K562 (cell line): ENCODE results near the gene KRTAP4-5. TPM values are rescaled to one million over a fixed set of nuclear protein-coding genes. Genes with fewer than 3 reads are reported as not detected.
"Not testable (repeated sequence)": the region's sequence is repeated elsewhere in the genome, so short reads cannot be mapped to it uniquely, and the experiment has no call there.

Experiments
- ATAC-seq: fragments of 200-7000 bp; cut with Tn5 transposase; 3 replicates; pipeline ENCODE4 v1.9.1; 2020; ENCODE audit warnings: moderate library complexity
- BruUV-seq: library from RNA; stranded (reverse); fragments of 400-500 nt; replicated peaks from 2 replicates; lab custom pipeline; 2021; lab: Mats Ljungman, UMichigan
- CTCF ChIA-PET: fragments of 300-600 bp; formaldehyde crosslinking; extraction: SDS; loops from one replicate; lab custom pipeline; 2021; ENCODE audit warnings: low intra/inter-chr PET ratio; lab: Yijun Ruan, JAX
- POLR2A ChIA-PET: fragments of 300-600, 350-650 bp; sonication (Branson Sonifier 250); formaldehyde crosslinking; extraction: SDS; loops from one replicate; lab custom pipeline; 2021; ENCODE audit warnings: antibody characterized with exemption, inconsistent platforms; lab: Yijun Ruan, JAX
- DNase-seq, 4 experiments: peaks; one replicate each; pipeline versions ENCODE4 v3.0.0 to v3.0.0-alpha.2; 2011 to 2018; ENCODE audit warnings: low spot score in 3 of 4, mixed read lengths in 3 of 4; ENCODE audit errors: extremely low read depth in 1 of 4
- FAIRE-seq: peaks from 2 replicates; lab custom pipeline; 2011; peaks lifted over from hg19 to GRCh38; lab: Jason Lieb, UNC
- H2AFZ ChIP-seq: 2 replicates; pipeline ENCODE4 v1.6.0; 2011; ENCODE audit warnings: low read depth, low read length, control low read depth, inconsistent platforms
- H3K27ac ChIP-seq: fragments of 200-600 bp; 3 replicates; pipeline ENCODE4 v1.8.0; 2011; ENCODE audit warnings: low read depth, mild to moderate bottlenecking, control low read depth, inconsistent platforms, low read length, moderate library complexity, mixed read lengths; ENCODE audit errors: extremely low read depth
- H3K27me3 ChIP-seq, 2 experiments: fragments of 300-600 bp in 1 of 2; 2 replicates in 1 of 2; 3 replicates in 1 of 2; pipeline versions ENCODE4 v1.6.0 to v1.8.0; 2011; ENCODE audit warnings: inconsistent platforms in 2 of 2, low read length in 2 of 2, mild to moderate bottlenecking in 1 of 2, mixed read lengths in 1 of 2, moderate library complexity in 1 of 2; ENCODE audit not compliant: control insufficient read depth in 2 of 2, insufficient read depth in 2 of 2
- H3K36me3 ChIP-seq: fragments of 300-600 bp; 3 replicates; pipeline ENCODE4 v1.8.0; 2011; ENCODE audit warnings: mild to moderate bottlenecking, low read length, inconsistent platforms; ENCODE audit not compliant: control insufficient read depth, insufficient read depth
- H3K4me1 ChIP-seq, 2 experiments: fragments of 200-600 bp in 1 of 2; replicated peaks in 1 of 2; 2 replicates in 1 of 2; 3 replicates in 1 of 2; pipeline versions ENCODE4 v1.5.1 to v1.8.0; 2011; ENCODE audit warnings: inconsistent platforms in 2 of 2, low read length in 2 of 2, mild to moderate bottlenecking in 1 of 2, mixed read lengths in 1 of 2, moderate library complexity in 1 of 2; ENCODE audit not compliant: control insufficient read depth in 2 of 2, insufficient read depth in 2 of 2
- H3K4me2 ChIP-seq: 2 replicates; pipeline ENCODE4 v1.6.1; 2011; ENCODE audit warnings: low read length, control low read depth, inconsistent platforms, mixed read lengths; ENCODE audit not compliant: insufficient read depth
- H3K4me3 ChIP-seq: fragments of 200-600 bp; sonication (generic), shearing (Covaris generic); 2 replicates; pipeline ENCODE4 v1.5.1; 2016; ENCODE audit warnings: control low read depth, inconsistent platforms
- H3K79me2 ChIP-seq: fragments of 200-600 bp; 3 replicates; pipeline ENCODE4 v1.8.0; 2011; ENCODE audit warnings: low read length, inconsistent platforms; ENCODE audit not compliant: control insufficient read depth, insufficient read depth
- H3K9ac ChIP-seq, 2 experiments: 2 replicates each; pipeline versions ENCODE4 v1.6.0 to v1.6.1; 2011; ENCODE audit warnings: low read depth in 2 of 2, low read length in 2 of 2, control low read depth in 1 of 2, inconsistent platforms in 1 of 2, mild to moderate bottlenecking in 1 of 2, mixed read lengths in 1 of 2; ENCODE audit not compliant: insufficient read depth in 1 of 2
- H3K9me1 ChIP-seq: one replicate; pipeline ENCODE4 v1.6.0; 2011; ENCODE audit warnings: inconsistent platforms, mild to moderate bottlenecking, low read length, moderate library complexity; ENCODE audit not compliant: control insufficient read depth, insufficient read depth
- H3K9me3 ChIP-seq: replicated peaks from 2 replicates; pipeline ENCODE4 v1.5.1; 2011; ENCODE audit warnings: low read depth, low read length, inconsistent platforms; ENCODE audit not compliant: control insufficient read depth, insufficient read depth
- H4K20me1 ChIP-seq: replicated peaks from 2 replicates; pipeline ENCODE4 v1.6.1; 2011; ENCODE audit warnings: low read length, inconsistent platforms, mixed read lengths; ENCODE audit not compliant: control insufficient read depth, insufficient read depth
- EP400 ChIP-seq: fragments of 450-650 bp; IDR thresholded peaks from 2 replicates; pipeline ENCODE4 v1.6.1; 2017; ENCODE audit warnings: antibody characterized with exemption, mild to moderate bottlenecking, moderate library complexity
- ETV5 ChIP-seq: sonication (generic); formaldehyde crosslinking; IDR thresholded peaks from 2 replicates; pipeline ENCODE4 v1.4.0; 2020; ENCODE audit warnings: low read depth, mild to moderate bottlenecking, missing genetic modification reagents
- STAT5B ChIP-seq: fragments of 250-450 bp; sonication (Bioruptor Pico); IDR thresholded peaks from 2 replicates; pipeline ENCODE4 v1.8.0; 2021; ENCODE audit warnings: mild to moderate bottlenecking, inconsistent platforms
- WGBS: fragments of 100-300 bp; shearing (Covaris generic); methylation state at CpG from one replicate; pipeline ENCODE4 v1.1.6; 2016; ENCODE audit warnings: low coverage, mixed read lengths; ENCODE audit not compliant: insufficient coverage; ENCODE audit errors: missing lambda C conversion rate; 5-methylcytosine and 5-hydroxymethylcytosine counted together
- in situ Hi-C: fragments of 300-500 bp; cut with MboI; formaldehyde crosslinking; loops from 4 replicates; pipeline ENCODE4 v1.15.0; 2018; ENCODE audit warnings: inconsistent platforms, mixed read lengths
- intact Hi-C: fragments of 100-400 bp; cut with micrococcal nuclease; formaldehyde crosslinking; loops from 2 replicates; pipeline ENCODE4 v1.14.2; 2022
- polyA plus RNA-seq, 8 experiments: library from polyadenylated mRNA; depleted of rRNA in 4 of 8; stranded (reverse) in 5 of 8; unstranded in 3 of 8; fragments of >200 nt; fragmentation: Nextera tagmentation in 2 of 8; fragmentation: Illumina TruSeq in 1 of 8; extraction: Ambion mirVana in 2 of 8; extraction: Trizol in 1 of 8; gene quantifications; 2 replicates each; pipeline versions ENCODE4 v1.2.1 to v1.2.3, GENCODE V29; 2011 to 2014; ENCODE audit warnings: inconsistent platforms in 1 of 8, missing spikeins in 1 of 8
- total RNA-seq, 7 experiments: library from RNA; depleted of rRNA in 6 of 7; stranded (reverse); fragments of >200 nt in 6 of 7; fragmentation: Illumina TruSeq in 2 of 7; extraction: Trizol in 2 of 7; gene quantifications; 2 replicates each; pipeline versions ENCODE4 v1.2.1 to v1.2.3, GENCODE V29; 2011 to 2021; ENCODE audit warnings: low replicate concordance in 1 of 7
- TF ChIP-seq, protein P1 (sequence below), 2 experiments: fragments of 450-650 bp in 1 of 2; sonication (generic) in 1 of 2; formaldehyde crosslinking in 1 of 2; IDR thresholded peaks in 1 of 2; conservative IDR thresholded peaks in 1 of 2; 2 replicates each; pipeline versions ENCODE4 v1.6.1 to v1.8.1; 2016 to 2023; ENCODE audit warnings: mild to moderate bottlenecking in 2 of 2, moderate library complexity in 2 of 2, inconsistent platforms in 1 of 2, missing genetic modification reagents in 1 of 2

KRTAP4-5 gene
- total and polyA plus RNA-seq, 9 of the 15 experiments (the other 6 are each of a cell fraction or from before 2014, with no cell fraction given), result not detected

- no peak for ATAC-seq
- no peaks in the 10 kb centered on the region for H3K4me1 ChIP-seq
- no peaks in the 10 kb centered on the region for H3K27me3 ChIP-seq
- no peaks in the 10 kb centered on the region for H3K9me3 ChIP-seq
- no peak overlapping the region for H3K27ac ChIP-seq
- no peak overlapping the region for H3K9ac ChIP-seq
- H3K4me3 ChIP-seq, result no peak overlapping the region
- no peak for FAIRE-seq
- no TSS peak for BruUV-seq
- H3K4me2 ChIP-seq, result no peak overlapping the region
- CTCF ChIA-PET, result no interaction called here
- no peaks in the 10 kb centered on the region for H4K20me1 ChIP-seq
- 0% methylated on average over 1 of the region's 1 CpG for WGBS
- H3K36me3 ChIP-seq, result no peaks in the 10 kb centered on the region
- POLR2A ChIA-PET, result no interaction called here
- in situ Hi-C loops (no loop called here), intact Hi-C loops (no loop called here)
- H3K79me2 ChIP-seq, result no peaks in the 10 kb centered on the region
- DNase-seq, result no peak
- H3K9me1 ChIP-seq, result no peaks in the 10 kb centered on the region
- TF ChIP-seq STAT5B (CRISPR knock-in tag), result no peak
- no peak for TF ChIP-seq ETV5 (CRISPR knock-in tag)
- TF ChIP-seq, protein P1, sequence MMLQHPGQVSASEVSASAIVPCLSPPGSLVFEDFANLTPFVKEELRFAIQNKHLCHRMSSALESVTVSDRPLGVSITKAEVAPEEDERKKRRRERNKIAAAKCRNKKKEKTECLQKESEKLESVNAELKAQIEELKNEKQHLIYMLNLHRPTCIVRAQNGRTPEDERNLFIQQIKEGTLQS (IDR thresholded peaks at IDR 0.05), result no peak
- TF ChIP-seq, protein P1 (CRISPR knock-in tag; conservative IDR thresholded peaks at IDR 0.05), result no peak
- no peak for TF ChIP-seq EP400
- no peak overlapping the region for H2AFZ ChIP-seq
Measured at GRCh38 chr17:41107941-41108450, 41.6 kb downstream of the KRTAP4-5 start.

DNA sequence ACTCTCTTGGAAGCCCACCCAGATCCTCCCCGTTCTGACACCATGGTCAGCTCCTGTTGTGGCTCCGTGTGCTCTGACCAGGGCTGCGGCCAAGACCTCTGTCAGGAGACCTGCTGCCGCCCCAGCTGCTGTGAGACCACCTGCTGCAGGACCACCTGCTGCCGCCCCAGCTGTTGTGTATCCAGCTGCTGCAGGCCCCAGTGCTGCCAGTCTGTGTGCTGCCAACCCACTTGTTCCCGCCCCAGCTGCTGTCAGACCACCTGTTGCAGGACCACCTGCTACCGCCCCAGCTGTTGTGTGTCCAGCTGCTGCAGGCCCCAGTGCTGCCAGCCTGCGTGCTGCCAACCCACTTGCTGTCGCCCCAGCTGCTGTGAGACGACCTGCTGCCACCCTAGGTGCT is 44.3 kb downstream of the KRTAP4-5 start, which contains the start of gene KRTAP4-9:
KRTAP4-9 (plus strand) TSS at position 43 of the 400 bp plus-strand sequence; CDS start at position 43, 0 bp downstream.
- in situ Hi-C loops, H3K36me3 ChIP-seq, DNase-seq, FAIRE-seq, H3K27ac ChIP-seq, H3K9me1 ChIP-seq, H3K79me2 ChIP-seq, H3K27me3 ChIP-seq, CTCF ChIA-PET, intact Hi-C loops, BruUV-seq, H3K4me3 ChIP-seq, H2AFZ ChIP-seq, H3K9ac ChIP-seq, H4K20me1 ChIP-seq, H3K9me3 ChIP-seq, H3K4me2 ChIP-seq, ATAC-seq, H3K4me1 ChIP-seq: not testable (repeated sequence)
- WGBS, result 0% methylated on average over 7 of the region's 10 CpGs
- POLR2A ChIA-PET, result interaction anchor here (0.6 kb wide), 1 partner anchor 38 kb away, joined by 3 read pairs; no protein-coding TSS in a partner anchor

- DNase-seq, in situ Hi-C loops, H3K27me3 ChIP-seq, H3K4me1 ChIP-seq, ATAC-seq, H3K36me3 ChIP-seq, H4K20me1 ChIP-seq, H3K9me1 ChIP-seq, H3K27ac ChIP-seq, H3K4me3 ChIP-seq, H3K79me2 ChIP-seq, intact Hi-C loops, H3K4me2 ChIP-seq, CTCF ChIA-PET, BruUV-seq, H3K9ac ChIP-seq, H2AFZ ChIP-seq, H3K9me3 ChIP-seq: not testable (repeated sequence)
- POLR2A ChIA-PET, result interaction anchor here (0.6 kb wide), 1 partner anchor 37 kb away, joined by 3 read pairs; no protein-coding TSS in a partner anchor
- 0% methylated on average over 2 of the region's 2 CpGs for WGBS
- FAIRE-seq, result peak; percentile 32
Measured at GRCh38 chr17:41104386-41105038, 45.1 kb downstream of the KRTAP4-5 start.
